ENCODE data around the gene PCDH1. TPM values are rescaled to one million over a fixed set of nuclear protein-coding genes. Genes with fewer than 3 reads are reported as not detected.
A peak's percentile ranks its signal among the peaks of the same experiment; 100 is the strongest.

Gene PCDH1
- total RNA-seq, 1 donor from 2014 or later = 22.8 TPM

- peak overlapping the region; percentile 39 for H3K4me3 Mint-ChIP-seq
- H3K27ac Mint-ChIP-seq = peak overlapping the region; percentile 53
- no peak for DNase-seq (ENCODE audit: extremely low spot score, unreplicated experiment)
- TF ChIP-seq, protein P1, sequence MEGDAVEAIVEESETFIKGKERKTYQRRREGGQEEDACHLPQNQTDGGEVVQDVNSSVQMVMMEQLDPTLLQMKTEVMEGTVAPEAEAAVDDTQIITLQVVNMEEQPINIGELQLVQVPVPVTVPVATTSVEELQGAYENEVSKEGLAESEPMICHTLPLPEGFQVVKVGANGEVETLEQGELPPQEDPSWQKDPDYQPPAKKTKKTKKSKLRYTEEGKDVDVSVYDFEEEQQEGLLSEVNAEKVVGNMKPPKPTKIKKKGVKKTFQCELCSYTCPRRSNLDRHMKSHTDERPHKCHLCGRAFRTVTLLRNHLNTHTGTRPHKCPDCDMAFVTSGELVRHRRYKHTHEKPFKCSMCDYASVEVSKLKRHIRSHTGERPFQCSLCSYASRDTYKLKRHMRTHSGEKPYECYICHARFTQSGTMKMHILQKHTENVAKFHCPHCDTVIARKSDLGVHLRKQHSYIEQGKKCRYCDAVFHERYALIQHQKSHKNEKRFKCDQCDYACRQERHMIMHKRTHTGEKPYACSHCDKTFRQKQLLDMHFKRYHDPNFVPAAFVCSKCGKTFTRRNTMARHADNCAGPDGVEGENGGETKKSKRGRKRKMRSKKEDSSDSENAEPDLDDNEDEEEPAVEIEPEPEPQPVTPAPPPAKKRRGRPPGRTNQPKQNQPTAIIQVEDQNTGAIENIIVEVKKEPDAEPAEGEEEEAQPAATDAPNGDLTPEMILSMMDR (conservative IDR thresholded peaks at IDR 0.05) = no peak
- no peaks in the 10 kb centered on the region for H3K9me3 Mint-ChIP-seq
- peaks cover 29% of the 10 kb centered on the region for H3K27me3 Mint-ChIP-seq
- H3K4me1 Mint-ChIP-seq (ENCODE audit: unreplicated experiment) = peaks cover 23% of the 10 kb centered on the region
- H3K36me3 Mint-ChIP-seq = no peaks in the 10 kb centered on the region
Observed at GRCh38 chr5:141867139-141867538, 11.1 kb downstream of the PCDH1 start.

- Mint-ChIP-seq H3K4me1 (ENCODE audit: unreplicated experiment) (peaks cover 20% of the 10 kb centered on the region), H3K36me3 (no peaks in the 10 kb centered on the region), H3K27ac (peak overlapping the region; percentile 90), H3K4me3 (peak overlapping the region; percentile 63), H3K9me3 (no peaks in the 10 kb centered on the region), H3K27me3 (peaks cover 21% of the 10 kb centered on the region)
- TF ChIP-seq, protein P1 (conservative IDR thresholded peaks at IDR 0.05) = no peak
- no peak for DNase-seq (ENCODE audit: extremely low spot score, unreplicated experiment)
Observed at GRCh38 chr5:141866096-141866495, 12.1 kb downstream of the PCDH1 start.

DNA sequence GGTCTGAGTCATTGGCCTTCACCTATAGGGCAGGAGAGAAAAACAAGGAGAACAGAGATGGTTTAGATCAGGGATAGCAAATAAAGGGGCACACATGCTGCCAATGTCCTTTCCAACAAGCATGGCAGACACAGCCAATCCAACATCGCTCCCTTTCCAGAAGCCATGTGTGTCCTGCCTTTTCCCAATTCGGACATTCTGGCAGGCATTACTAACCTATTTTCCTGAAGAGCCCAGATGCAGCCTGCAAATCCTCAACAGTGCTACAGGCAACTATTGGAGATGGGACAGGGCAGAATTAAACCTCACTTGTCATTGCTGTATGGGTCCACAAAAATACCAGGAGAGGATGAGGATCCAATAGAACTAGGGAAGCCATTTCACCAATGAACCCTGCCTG, 12.8 kb downstream of the PCDH1 start:
- Mint-ChIP-seq H3K27me3 (peaks cover 14% of the 10 kb centered on the region), H3K4me3 (peak overlapping the region; percentile 4), H3K9me3 (no peaks in the 10 kb centered on the region), H3K4me1 (ENCODE audit: unreplicated experiment) (peaks cover 13% of the 10 kb centered on the region), H3K36me3 (no peaks in the 10 kb centered on the region), H3K27ac (peak overlapping the region; percentile 90)
- TF ChIP-seq, protein P1 (conservative IDR thresholded peaks at IDR 0.05) = no peak
- no peak for DNase-seq (ENCODE audit: extremely low spot score, unreplicated experiment)

- TF ChIP-seq, protein P1 (conservative IDR thresholded peaks at IDR 0.05) = no peak
- no peaks in the 10 kb centered on the region for H3K36me3 Mint-ChIP-seq
- no peak overlapping the region for H3K4me3 Mint-ChIP-seq
- peaks cover 6% of the 10 kb centered on the region for H3K4me1 Mint-ChIP-seq (ENCODE audit: unreplicated experiment)
- DNase-seq (ENCODE audit: extremely low spot score, unreplicated experiment) = no peak
- H3K9me3 Mint-ChIP-seq = no peaks in the 10 kb centered on the region
- peaks cover 8% of the 10 kb centered on the region for H3K27me3 Mint-ChIP-seq
- no peak overlapping the region for H3K27ac Mint-ChIP-seq
Observed at GRCh38 chr5:141864371-141865370, 13.5 kb downstream of the PCDH1 start.

GRCh38 chr5:141863569-141864178, 14.5 kb downstream of the PCDH1 start:
- peaks cover 12% of the 10 kb centered on the region for H3K27me3 Mint-ChIP-seq

More at GRCh38 chr5:141863569-141864178, 14.5 kb downstream of the PCDH1 start:
- TF ChIP-seq, protein P1 (conservative IDR thresholded peaks at IDR 0.05) = no peak
- no peak for DNase-seq (ENCODE audit: extremely low spot score, unreplicated experiment)
- no peak overlapping the region for H3K4me3 Mint-ChIP-seq
- H3K36me3 Mint-ChIP-seq = no peaks in the 10 kb centered on the region
- H3K4me1 Mint-ChIP-seq (ENCODE audit: unreplicated experiment) = peaks cover 5% of the 10 kb centered on the region
- no peak overlapping the region for H3K27ac Mint-ChIP-seq
- no peaks in the 10 kb centered on the region for H3K9me3 Mint-ChIP-seq

Measured in type B pancreatic cell (in vitro differentiated cells).